ENCODE results near the gene KMO.
A peak's percentile ranks its signal among the peaks of the same experiment; 100 is the strongest.

KMO gene

GRCh38 chr1:241596633-241597032 lies 64.5 kb downstream of the KMO start:
- no peak for TF ChIP-seq CTCF (conservative IDR thresholded peaks at IDR 0.05)
- H3K27ac ChIP-seq: no peak overlapping the region

- no peak for TF ChIP-seq CTCF (conservative IDR thresholded peaks at IDR 0.05)
Measured at GRCh38 chr1:241598249-241598648, 66.1 kb downstream of the KMO start.

GRCh38 chr1:241600496-241600901 lies 68.3 kb downstream of the KMO start:
- TF ChIP-seq CTCF (conservative IDR thresholded peaks at IDR 0.05): no peak

More at GRCh38 chr1:241598249-241598648, 66.1 kb downstream of the KMO start:
- H3K27ac ChIP-seq: no peak overlapping the region

GRCh38 chr1:241603731-241604245 lies 71.6 kb downstream of the KMO start:
- no peak for TF ChIP-seq CTCF (conservative IDR thresholded peaks at IDR 0.05)
- H3K27ac ChIP-seq: no peak overlapping the region

More at GRCh38 chr1:241600496-241600901, 68.3 kb downstream of the KMO start:
- H3K27ac ChIP-seq: no peak overlapping the region

- peak; percentile 25; the same call in 1 of the 2 replicates for TF ChIP-seq CTCF (conservative IDR thresholded peaks at IDR 0.05)
Measured at GRCh38 chr1:241605146-241605805, 73.1 kb downstream of the KMO start.

DNA sequence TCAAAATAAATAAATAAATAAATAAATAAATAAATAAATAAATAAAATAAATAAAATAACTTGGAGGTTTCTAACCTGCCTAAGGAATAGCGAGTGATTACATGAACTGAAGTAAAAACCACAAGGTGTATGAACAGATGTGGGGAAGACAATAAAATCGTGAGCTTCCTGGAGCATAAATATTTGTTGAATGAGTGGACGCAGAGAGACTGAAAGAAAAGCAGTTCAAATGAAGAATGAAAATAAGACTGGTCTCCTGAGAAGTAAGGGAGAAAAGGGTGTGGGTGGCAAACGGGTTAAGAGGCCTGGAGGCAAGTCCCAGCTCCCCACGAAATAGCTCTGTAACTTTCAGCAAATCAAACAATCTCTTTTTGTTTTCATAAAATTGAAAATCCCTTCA lies 74.4 kb downstream of the KMO start:
- no peak for TF ChIP-seq CTCF (conservative IDR thresholded peaks at IDR 0.05)
- H3K27ac ChIP-seq: no peak overlapping the region

More at GRCh38 chr1:241605146-241605805, 73.1 kb downstream of the KMO start:
- no peak overlapping the region for H3K27ac ChIP-seq

- TF ChIP-seq CTCF (conservative IDR thresholded peaks at IDR 0.05): no peak
Measured at GRCh38 chr1:241607497-241607896, 75.3 kb downstream of the KMO start.

More at GRCh38 chr1:241607497-241607896, 75.3 kb downstream of the KMO start:
- no peak overlapping the region for H3K27ac ChIP-seq
